Right lobe of liver (tissue), 4 donors: ENCODE results near the gene CERK.

Experiments used
- POLR2A ChIP-seq: fragments of 450-650 bp; IDR thresholded peaks from one replicate; pipeline ENCODE4 v1.6.1; 2017; ENCODE audit warnings: antibody characterized with exemption, mild to moderate bottlenecking
- TF ChIP-seq, protein P1 (sequence below), 4 donors: fragments of 200-600 bp in 3 of 4; fragments of 450-650 bp in 1 of 4; IDR thresholded peaks; one replicate each; pipeline versions ENCODE4 v1.5.1 to v1.8.0; 2016 to 2022; ENCODE audit warnings: antibody characterized with exemption in 4 of 4, mild to moderate bottlenecking in 2 of 4
- donor health status: DM: no; HTN: no; CAD: no.
- donor health status: DM: no; HTN: no; CAD: no.
- donor health status: DM: no; HTN: yes; CAD: no.

DNA sequence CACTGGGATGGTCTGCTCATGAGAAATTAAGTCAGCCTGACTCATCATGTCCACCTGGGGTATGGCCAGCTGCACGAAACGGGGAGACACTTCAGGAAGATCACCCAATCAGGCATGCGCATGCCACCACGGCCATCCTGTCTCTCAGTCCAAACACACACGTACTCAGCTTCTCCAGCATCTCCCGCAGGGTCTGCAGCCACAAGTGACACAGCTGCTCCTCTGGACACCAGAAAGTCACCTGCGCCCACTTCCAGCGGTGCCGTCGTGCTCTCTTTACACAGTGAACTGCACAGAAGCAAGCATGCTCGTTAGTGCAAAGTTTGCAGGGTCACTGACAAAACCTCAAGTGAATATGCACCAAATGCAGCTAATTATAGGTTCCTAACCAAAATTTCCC lies 18.1 kb downstream of the CERK start:
- TF ChIP-seq POLR2A: no peak
- TF ChIP-seq, protein P1, sequence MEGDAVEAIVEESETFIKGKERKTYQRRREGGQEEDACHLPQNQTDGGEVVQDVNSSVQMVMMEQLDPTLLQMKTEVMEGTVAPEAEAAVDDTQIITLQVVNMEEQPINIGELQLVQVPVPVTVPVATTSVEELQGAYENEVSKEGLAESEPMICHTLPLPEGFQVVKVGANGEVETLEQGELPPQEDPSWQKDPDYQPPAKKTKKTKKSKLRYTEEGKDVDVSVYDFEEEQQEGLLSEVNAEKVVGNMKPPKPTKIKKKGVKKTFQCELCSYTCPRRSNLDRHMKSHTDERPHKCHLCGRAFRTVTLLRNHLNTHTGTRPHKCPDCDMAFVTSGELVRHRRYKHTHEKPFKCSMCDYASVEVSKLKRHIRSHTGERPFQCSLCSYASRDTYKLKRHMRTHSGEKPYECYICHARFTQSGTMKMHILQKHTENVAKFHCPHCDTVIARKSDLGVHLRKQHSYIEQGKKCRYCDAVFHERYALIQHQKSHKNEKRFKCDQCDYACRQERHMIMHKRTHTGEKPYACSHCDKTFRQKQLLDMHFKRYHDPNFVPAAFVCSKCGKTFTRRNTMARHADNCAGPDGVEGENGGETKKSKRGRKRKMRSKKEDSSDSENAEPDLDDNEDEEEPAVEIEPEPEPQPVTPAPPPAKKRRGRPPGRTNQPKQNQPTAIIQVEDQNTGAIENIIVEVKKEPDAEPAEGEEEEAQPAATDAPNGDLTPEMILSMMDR (IDR thresholded peaks at IDR 0.05): no peak
